Esophagus muscularis mucosa (tissue), 3 donors: ENCODE measurements around the gene THG1L.

Experiments
- CTCF ChIP-seq, 3 experiments: fragments of 200-600 bp in 2 of 3; fragments of 450-650 bp in 1 of 3; sonication (generic) in 2 of 3; IDR thresholded peaks; one replicate each; pipeline ENCODE4 v1.5.1; 2017 to 2019; ENCODE audit warnings: antibody characterized with exemption in 3 of 3, mild to moderate bottlenecking in 2 of 3, moderate library complexity in 1 of 3
- POLR2A ChIP-seq: fragments of 450-650 bp; IDR thresholded peaks from one replicate; pipeline ENCODE4 v1.6.1; 2017; ENCODE audit warnings: antibody characterized with exemption, moderate library complexity, mild to moderate bottlenecking, low read depth
- POLR2AphosphoS5 ChIP-seq, 2 donors: sonication (generic); formaldehyde crosslinking; IDR thresholded peaks; one replicate each; pipeline ENCODE4 v1.6.1; 2017; ENCODE audit warnings: antibody characterized with exemption in 2 of 2

GRCh38 chr5:157778121-157778805, 47.0 kb downstream of the THG1L start:
- no peak for TF ChIP-seq CTCF (IDR thresholded peaks at IDR 0.05)
- TF ChIP-seq POLR2A = no peak
- no peak for TF ChIP-seq POLR2AphosphoS5 (IDR thresholded peaks at IDR 0.05)
